ENCODE results near the gene GMEB2.
A peak's percentile ranks its signal among the peaks of the same experiment; 100 is the strongest.

The GMEB2 gene

DNA sequence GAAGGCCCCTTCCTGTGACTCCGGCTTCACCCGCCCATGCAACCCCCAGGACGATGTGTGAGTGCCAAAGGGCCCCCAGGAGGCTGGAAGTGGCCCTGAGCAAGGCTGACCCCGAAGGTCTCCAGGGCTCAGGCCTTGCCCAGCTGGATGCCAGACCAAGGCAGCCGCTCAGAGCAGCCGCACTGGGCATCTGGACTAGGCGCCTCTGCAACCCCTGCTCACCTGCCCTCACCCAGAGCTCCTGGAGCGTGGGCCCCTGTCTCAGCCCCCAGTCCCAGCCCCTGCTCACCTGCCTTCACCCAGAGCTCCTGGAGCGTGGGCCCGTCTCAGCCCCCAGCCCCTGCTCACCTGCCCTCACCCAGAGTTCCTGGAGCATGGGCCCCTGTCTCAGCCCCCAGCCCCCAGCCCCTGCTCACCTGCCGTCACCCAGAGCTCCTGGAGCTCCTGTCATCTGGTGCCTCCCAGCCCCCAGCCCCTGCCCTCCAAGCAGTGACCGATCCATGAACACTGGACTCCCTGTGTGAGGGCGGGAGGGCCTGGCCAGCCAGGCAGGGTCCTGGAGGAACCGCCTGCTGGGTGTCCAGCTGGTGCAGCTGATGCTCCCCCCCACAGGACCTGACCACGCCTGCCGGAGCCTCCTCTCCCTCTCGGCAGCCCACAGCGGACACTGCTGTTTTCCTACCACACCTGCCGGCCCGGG lies 80.5 kb downstream of the GMEB2 start:
- Histone ChIP-seq H4K12ac (ENCODE audit: low read depth, low read length) (no peak overlapping the region), H2BK5ac (ENCODE audit: low read depth, low read length, poor library complexity) (no peak overlapping the region), H3K23ac (ENCODE audit: low read length) (no peak overlapping the region), H3K4me1 (ENCODE audit: control insufficient read depth in 1 of 2, insufficient read depth in 2 of 2, low read length in 2 of 2) (peaks cover 0 to 3% of the 10 kb centered on the region in 2 experiments), H4K8ac (ENCODE audit: low read depth, low read length) (no peak overlapping the region), H3K4me3 (ENCODE audit: low read depth, low read length) (no peak overlapping the region), H3K79me2 (ENCODE audit: control insufficient read depth, insufficient read depth, low read length, poor library complexity) (no peaks in the 10 kb centered on the region), H3K27me3 (ENCODE audit: insufficient read depth, low read length) (no peaks in the 10 kb centered on the region), H3K4me2 (ENCODE audit: low read length) (no peak overlapping the region), H3K9ac (ENCODE audit: low read length) (no peak overlapping the region), H3K9me3 (ENCODE audit: insufficient read depth, low read depth, low read length) (no peaks in the 10 kb centered on the region), H2BK12ac (ENCODE audit: low read length) (no peak overlapping the region), H2AK5ac (ENCODE audit: low read length) (no peak overlapping the region), H3K18ac (ENCODE audit: low read length) (no peak overlapping the region), H4K91ac (ENCODE audit: low read depth, low read length) (no peak overlapping the region), H2AFZ (ENCODE audit: insufficient read depth, low read length, poor library complexity) (no peak overlapping the region), H3K27ac (ENCODE audit: low read depth, low read length) (no peak overlapping the region), H3K4ac (ENCODE audit: low read depth, low read length) (no peak overlapping the region), H3K36me3 (ENCODE audit: control insufficient read depth in 1 of 2, insufficient read depth in 2 of 2, low read length in 2 of 2) (no peaks in the 10 kb centered on the region), H3K14ac (ENCODE audit: low read length) (no peak overlapping the region), H3K79me1 (ENCODE audit: low read length) (no peaks in the 10 kb centered on the region), H2BK120ac (ENCODE audit: insufficient read depth, low read length, poor library complexity) (no peak overlapping the region)
- no CpG with 5 or more reads among the region's 20 CpGs for WGBS (ENCODE audit: extremely low coverage, insufficient coverage, insufficient read length)
- no peak for DNase-seq

DNA sequence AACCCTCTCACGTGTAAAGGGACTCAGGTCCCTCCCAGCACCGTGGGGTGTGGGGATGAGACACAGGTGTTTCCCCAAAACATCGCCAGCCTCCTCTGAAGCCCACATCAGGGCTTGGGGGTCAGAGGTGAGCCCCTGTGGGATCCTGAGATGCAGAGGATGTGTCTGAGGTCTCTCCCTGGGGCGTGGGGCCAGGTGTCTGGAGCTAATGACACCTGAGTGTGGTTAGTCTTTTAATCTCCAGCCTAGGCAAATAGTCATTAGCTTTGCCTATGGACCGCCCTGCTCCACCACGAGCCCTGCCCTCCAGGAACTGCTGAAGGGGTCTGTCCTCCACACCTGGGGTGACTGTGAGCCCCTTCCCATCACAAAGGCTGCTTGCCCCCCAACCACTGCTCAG lies 81.1 kb downstream of the GMEB2 start:
- H3K4me3 ChIP-seq (ENCODE audit: low read depth, low read length): no peak overlapping the region
- H3K4me1 ChIP-seq (ENCODE audit: control insufficient read depth in 1 of 2, insufficient read depth in 2 of 2, low read length in 2 of 2): peaks cover 0 to 3% of the 10 kb centered on the region in 2 experiments
- no peak overlapping the region for H2AFZ ChIP-seq (ENCODE audit: insufficient read depth, low read length, poor library complexity)
- H2BK5ac ChIP-seq (ENCODE audit: low read depth, low read length, poor library complexity): no peak overlapping the region
- H3K27ac ChIP-seq (ENCODE audit: low read depth, low read length): no peak overlapping the region
- H3K27me3 ChIP-seq (ENCODE audit: insufficient read depth, low read length): no peaks in the 10 kb centered on the region
- H4K91ac ChIP-seq (ENCODE audit: low read depth, low read length): no peak overlapping the region
- no peaks in the 10 kb centered on the region for H3K79me1 ChIP-seq (ENCODE audit: low read length)
- H3K36me3 ChIP-seq (ENCODE audit: control insufficient read depth in 1 of 2, insufficient read depth in 2 of 2, low read length in 2 of 2): no peaks in the 10 kb centered on the region
- H3K9me3 ChIP-seq (ENCODE audit: insufficient read depth, low read depth, low read length): no peaks in the 10 kb centered on the region
- no peak overlapping the region for H4K8ac ChIP-seq (ENCODE audit: low read depth, low read length)
- H3K18ac ChIP-seq (ENCODE audit: low read length): no peak overlapping the region
- H3K79me2 ChIP-seq (ENCODE audit: control insufficient read depth, insufficient read depth, low read length, poor library complexity): no peaks in the 10 kb centered on the region
- DNase-seq: no peak
- H3K14ac ChIP-seq (ENCODE audit: low read length): no peak overlapping the region
- H2AK5ac ChIP-seq (ENCODE audit: low read length): no peak overlapping the region
- H3K4ac ChIP-seq (ENCODE audit: low read depth, low read length): no peak overlapping the region
- no peak overlapping the region for H2BK120ac ChIP-seq (ENCODE audit: insufficient read depth, low read length, poor library complexity)
- no peak overlapping the region for H2BK12ac ChIP-seq (ENCODE audit: low read length)
- H3K23ac ChIP-seq (ENCODE audit: low read length): no peak overlapping the region
- H3K4me2 ChIP-seq (ENCODE audit: low read length): no peak overlapping the region
- no peak overlapping the region for H4K12ac ChIP-seq (ENCODE audit: low read depth, low read length)
- no peak overlapping the region for H3K9ac ChIP-seq (ENCODE audit: low read length)
- no CpG with 5 or more reads among the region's 6 CpGs for WGBS (ENCODE audit: extremely low coverage, insufficient coverage, insufficient read length)

DNA sequence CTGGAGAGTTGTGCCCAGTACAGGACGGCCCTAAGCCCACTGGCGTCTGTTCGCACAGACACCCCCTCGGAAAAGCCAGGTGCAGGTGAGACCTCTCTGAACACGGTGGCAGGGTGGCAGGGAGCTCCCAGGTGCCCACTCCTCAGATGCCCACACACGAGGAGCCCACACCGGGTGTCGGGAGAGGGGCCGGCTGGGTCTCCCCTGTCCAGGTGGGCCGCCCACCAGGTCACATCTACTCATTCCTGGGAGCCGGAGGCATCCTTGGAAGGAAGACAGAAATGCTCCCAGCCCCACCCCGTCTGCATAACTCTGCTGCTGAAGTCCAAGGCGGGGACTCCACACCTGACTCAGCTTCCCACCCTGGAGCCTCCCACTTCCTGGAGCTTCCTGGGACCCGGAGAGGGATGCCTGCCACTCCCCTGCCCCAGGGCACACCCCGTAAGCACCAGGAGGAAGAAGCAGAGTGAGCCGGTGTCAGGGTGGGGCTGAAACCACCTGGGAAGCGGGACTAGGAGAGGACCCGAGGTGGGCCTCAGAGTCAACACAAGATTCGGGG lies 81.9 kb downstream of the GMEB2 start:
- Histone ChIP-seq H2BK12ac (ENCODE audit: low read length) (no peak overlapping the region), H4K91ac (ENCODE audit: low read depth, low read length) (no peak overlapping the region), H2AK5ac (ENCODE audit: low read length) (no peak overlapping the region), H2BK120ac (ENCODE audit: insufficient read depth, low read length, poor library complexity) (no peak overlapping the region), H3K79me1 (ENCODE audit: low read length) (no peaks in the 10 kb centered on the region), H2AFZ (ENCODE audit: insufficient read depth, low read length, poor library complexity) (no peak overlapping the region), H3K9me3 (ENCODE audit: insufficient read depth, low read depth, low read length) (no peaks in the 10 kb centered on the region), H4K8ac (ENCODE audit: low read depth, low read length) (no peak overlapping the region), H3K27me3 (ENCODE audit: insufficient read depth, low read length) (no peaks in the 10 kb centered on the region), H3K4me3 (ENCODE audit: low read depth, low read length) (no peak overlapping the region), H2BK5ac (ENCODE audit: low read depth, low read length, poor library complexity) (no peak overlapping the region), H3K4ac (ENCODE audit: low read depth, low read length) (no peak overlapping the region), H3K4me2 (ENCODE audit: low read length) (no peak overlapping the region), H3K4me1 (ENCODE audit: control insufficient read depth in 1 of 2, insufficient read depth in 2 of 2, low read length in 2 of 2) (peaks cover 0 to 5% of the 10 kb centered on the region in 2 experiments), H3K9ac (ENCODE audit: low read length) (no peak overlapping the region), H3K23ac (ENCODE audit: low read length) (no peak overlapping the region), H3K14ac (ENCODE audit: low read length) (no peak overlapping the region), H3K27ac (ENCODE audit: low read depth, low read length) (no peak overlapping the region), H4K12ac (ENCODE audit: low read depth, low read length) (no peak overlapping the region), H3K79me2 (ENCODE audit: control insufficient read depth, insufficient read depth, low read length, poor library complexity) (no peaks in the 10 kb centered on the region), H3K36me3 (ENCODE audit: control insufficient read depth in 1 of 2, insufficient read depth in 2 of 2, low read length in 2 of 2) (no peaks in the 10 kb centered on the region), H3K18ac (ENCODE audit: low read length) (no peak overlapping the region)
- DNase-seq: peak in 1 of 2 donors; percentile 25
- no CpG with 5 or more reads among the region's 19 CpGs for WGBS (ENCODE audit: extremely low coverage, insufficient coverage, insufficient read length)

DNA sequence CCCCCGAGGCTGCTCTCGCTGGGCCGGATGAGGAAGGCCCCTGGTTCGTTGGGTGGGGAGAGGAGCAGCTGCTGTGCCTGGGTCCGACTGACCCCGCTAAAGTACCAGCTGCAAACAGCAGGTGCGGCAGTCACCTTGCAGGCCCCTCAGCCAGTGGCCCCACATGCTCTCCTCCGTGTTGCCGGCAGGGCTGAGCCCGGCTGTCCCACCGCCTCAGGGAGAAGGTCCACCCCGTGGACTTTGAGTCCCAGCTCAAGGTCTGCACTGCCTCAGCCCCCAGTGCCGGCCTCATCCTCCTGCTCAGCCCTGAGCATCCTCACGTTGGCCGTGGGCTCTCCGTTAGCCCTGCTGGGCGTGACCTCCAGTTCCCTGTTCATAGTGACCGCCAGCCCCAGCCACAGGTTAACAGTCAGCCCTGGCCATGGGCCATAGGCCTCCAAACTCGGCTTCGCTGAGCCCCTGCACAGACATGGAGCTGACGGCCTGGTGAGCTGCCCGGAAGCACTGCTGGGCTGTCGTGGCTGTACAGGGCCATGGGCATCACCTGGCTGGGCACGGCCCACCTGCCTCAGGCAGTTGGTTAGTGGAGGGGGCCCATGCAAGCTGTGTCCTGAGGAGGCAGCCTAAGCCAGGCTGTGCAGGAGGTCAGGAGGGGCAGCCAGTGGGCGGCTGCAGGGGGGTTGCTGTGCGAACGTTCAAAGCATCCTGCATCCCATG lies 82.5 kb downstream of the GMEB2 start:
- Histone ChIP-seq H4K91ac (ENCODE audit: low read depth, low read length) (no peak overlapping the region), H3K9me3 (ENCODE audit: insufficient read depth, low read depth, low read length) (no peaks in the 10 kb centered on the region), H2AFZ (ENCODE audit: insufficient read depth, low read length, poor library complexity) (no peak overlapping the region), H3K4me3 (ENCODE audit: low read depth, low read length) (no peak overlapping the region), H4K8ac (ENCODE audit: low read depth, low read length) (no peak overlapping the region), H3K27me3 (ENCODE audit: insufficient read depth, low read length) (no peaks in the 10 kb centered on the region), H2BK12ac (ENCODE audit: low read length) (no peak overlapping the region), H3K23ac (ENCODE audit: low read length) (no peak overlapping the region), H3K9ac (ENCODE audit: low read length) (no peak overlapping the region), H3K27ac (ENCODE audit: low read depth, low read length) (no peak overlapping the region), H3K4me2 (ENCODE audit: low read length) (no peak overlapping the region), H4K12ac (ENCODE audit: low read depth, low read length) (no peak overlapping the region), H3K79me1 (ENCODE audit: low read length) (no peaks in the 10 kb centered on the region), H3K14ac (ENCODE audit: low read length) (no peak overlapping the region), H3K79me2 (ENCODE audit: control insufficient read depth, insufficient read depth, low read length, poor library complexity) (no peaks in the 10 kb centered on the region), H3K36me3 (ENCODE audit: control insufficient read depth in 1 of 2, insufficient read depth in 2 of 2, low read length in 2 of 2) (no peaks in the 10 kb centered on the region), H3K4ac (ENCODE audit: low read depth, low read length) (no peak overlapping the region), H2AK5ac (ENCODE audit: low read length) (no peak overlapping the region), H2BK5ac (ENCODE audit: low read depth, low read length, poor library complexity) (no peak overlapping the region), H3K4me1 (ENCODE audit: control insufficient read depth in 1 of 2, insufficient read depth in 2 of 2, low read length in 2 of 2) (peaks cover 0 to 6% of the 10 kb centered on the region in 2 experiments), H2BK120ac (ENCODE audit: insufficient read depth, low read length, poor library complexity) (no peak overlapping the region), H3K18ac (ENCODE audit: low read length) (no peak overlapping the region)
- no CpG with 5 or more reads among the region's 27 CpGs for WGBS (ENCODE audit: extremely low coverage, insufficient coverage, insufficient read length)
- DNase-seq: no peak
